MG63 (cell line): Measurements from ENCODE around the gene KCNJ14. TPM values are rescaled to one million over a fixed set of nuclear protein-coding genes. Genes with fewer than 3 reads are reported as not detected.
A peak's percentile ranks its signal among the peaks of the same experiment; 100 is the strongest.
"Not testable (repeated sequence)": the region's sequence is repeated elsewhere in the genome, so short reads cannot be mapped to it uniquely, and the experiment has no call there.

Source experiments
- DNase-seq: peaks from one replicate; pipeline ENCODE4 v3.0.0-alpha.2; 2020
- H3K27me3 ChIP-seq: fragments of 250-450 bp; sonication (Bioruptor Pico); 2 replicates; pipeline ENCODE4 v1.5.1; 2020; ENCODE audit warnings: mild to moderate bottlenecking, moderate library complexity
- H3K36me3 ChIP-seq: fragments of 250-450 bp; sonication (Bioruptor Pico); 2 replicates; pipeline ENCODE4 v1.5.1; 2020; ENCODE audit warnings: mild to moderate bottlenecking, moderate library complexity
- H3K4me3 ChIP-seq: fragments of 250-450 bp; sonication (Bioruptor Pico); 2 replicates; pipeline ENCODE4 v1.5.1; 2020; ENCODE audit warnings: mild to moderate bottlenecking, moderate library complexity
- H3K9me3 ChIP-seq: fragments of 250-450 bp; sonication (Bioruptor Pico); 2 replicates; pipeline ENCODE4 v1.5.1; 2020; ENCODE audit warnings: mild to moderate bottlenecking, moderate library complexity
- total RNA-seq: library from RNA; depleted of rRNA; stranded (reverse); fragments of >200 nt; shearing (Covaris generic); gene quantifications from 2 replicates; pipeline ENCODE4 v1.2.3, GENCODE V29; 2014; ENCODE audit warnings: low replicate concordance

KCNJ14 gene
- total RNA-seq, 1 experiment from 2014 or later, result 0.43 TPM

DNA sequence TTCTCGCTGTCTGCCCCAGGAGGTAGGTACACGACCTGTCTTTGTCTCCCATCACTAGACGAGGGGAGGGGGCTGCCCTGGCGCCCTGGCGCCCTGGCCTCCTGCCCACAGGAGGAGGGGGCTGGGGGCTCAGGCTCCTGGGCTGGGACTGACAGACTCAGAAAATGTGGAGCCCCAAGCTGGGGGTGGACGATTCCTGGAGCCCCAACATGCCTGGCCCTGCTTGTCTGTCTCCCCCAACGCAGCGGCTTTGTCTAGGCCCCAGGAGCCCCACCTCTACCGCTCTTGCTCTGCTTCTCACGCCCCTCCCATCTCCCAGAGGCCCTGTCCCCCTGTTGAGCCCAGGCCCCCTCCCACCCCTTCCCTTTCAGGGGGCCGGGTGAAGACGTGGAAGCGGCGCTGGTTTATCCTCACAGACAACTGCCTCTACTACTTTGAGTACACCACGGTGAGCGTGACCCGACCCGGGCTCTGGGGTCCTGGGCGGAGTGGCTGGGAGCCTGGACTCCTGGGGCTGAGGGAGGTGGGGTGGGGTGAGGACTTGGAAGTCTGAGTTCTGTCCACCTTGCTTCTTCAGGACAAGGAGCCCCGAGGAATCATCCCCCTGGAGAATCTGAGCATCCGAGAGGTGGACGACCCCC, 22.4 kb downstream of the KCNJ14 start:
- H3K4me3 ChIP-seq, result no peak overlapping the region
- H3K27me3 ChIP-seq, result no peaks in the 10 kb centered on the region
- no peak for DNase-seq
- no peaks in the 10 kb centered on the region for H3K9me3 ChIP-seq
- peaks cover 79% of the 10 kb centered on the region for H3K36me3 ChIP-seq

DNA sequence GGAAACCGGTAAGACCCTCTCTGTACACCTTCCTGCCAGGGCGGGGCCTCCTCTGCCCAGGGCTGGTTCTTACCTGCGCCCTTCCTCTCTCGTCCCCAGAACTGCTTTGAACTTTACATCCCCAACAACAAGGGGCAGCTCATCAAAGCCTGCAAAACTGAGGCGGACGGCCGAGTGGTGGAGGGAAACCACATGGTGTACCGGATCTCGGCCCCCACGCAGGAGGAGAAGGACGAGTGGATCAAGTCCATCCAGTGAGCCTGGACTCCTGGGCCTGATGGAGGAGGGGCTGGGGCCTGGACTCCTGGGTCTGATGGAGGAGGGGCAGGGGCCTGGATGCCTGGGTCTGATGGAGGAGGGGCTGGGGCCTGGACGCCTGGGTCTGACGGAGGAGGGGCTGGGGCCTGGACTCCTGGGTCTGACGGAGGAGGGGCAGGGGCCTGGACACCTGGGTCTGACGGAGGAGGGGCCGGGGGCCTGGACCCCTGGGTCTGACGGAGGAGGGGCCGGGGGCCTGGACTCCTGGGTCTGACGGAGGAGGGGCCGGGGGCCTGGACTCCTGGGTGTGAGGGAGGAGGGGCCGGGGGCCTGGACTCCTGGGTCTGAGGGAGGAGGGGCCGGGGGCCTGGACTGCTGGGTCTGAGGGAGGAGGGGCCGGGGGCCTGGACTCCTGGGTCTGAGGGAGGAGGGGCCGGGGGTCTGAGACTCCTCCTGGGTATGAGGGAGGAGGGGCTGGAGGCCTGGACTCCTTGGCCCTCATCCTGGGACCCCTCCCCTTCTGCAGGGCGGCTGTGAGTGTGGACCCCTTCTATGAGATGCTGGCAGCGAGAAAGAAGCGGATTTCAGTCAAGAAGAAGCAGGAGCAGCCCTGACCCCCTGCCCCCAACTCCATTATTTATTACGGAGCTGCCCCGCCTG, 23.2 kb downstream of the KCNJ14 start:
- DNase-seq, result no peak
- no peaks in the 10 kb centered on the region for H3K27me3 ChIP-seq
- H3K4me3 ChIP-seq, result no peak overlapping the region
- peaks cover 71% of the 10 kb centered on the region for H3K36me3 ChIP-seq
- H3K9me3 ChIP-seq, result no peaks in the 10 kb centered on the region

DNA sequence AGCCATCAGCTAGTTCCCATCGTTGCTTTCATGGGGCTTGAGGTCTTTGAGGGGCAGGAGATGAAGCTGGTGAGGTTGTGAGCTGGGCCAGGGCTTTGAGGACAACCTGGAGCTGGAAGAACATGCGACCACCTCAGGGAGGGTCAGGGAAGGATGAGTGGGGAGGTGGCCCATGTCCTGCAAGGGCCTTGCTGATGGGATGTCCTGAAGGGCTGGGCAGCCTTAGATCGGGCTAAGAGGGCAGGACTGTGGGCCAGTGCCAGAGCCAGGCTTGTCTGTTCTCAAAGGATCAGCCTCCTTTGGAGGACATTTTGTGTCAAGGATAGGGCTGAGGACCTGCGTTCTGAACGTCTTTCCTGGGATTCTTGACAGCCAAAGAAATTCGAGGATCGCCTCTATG, 24.3 kb downstream of the KCNJ14 start:
- Histone ChIP-seq H3K4me3 (no peak overlapping the region), H3K36me3 (peaks cover 60% of the 10 kb centered on the region), H3K9me3 (no peaks in the 10 kb centered on the region), H3K27me3 (no peaks in the 10 kb centered on the region)
- DNase-seq, result no peak

DNA sequence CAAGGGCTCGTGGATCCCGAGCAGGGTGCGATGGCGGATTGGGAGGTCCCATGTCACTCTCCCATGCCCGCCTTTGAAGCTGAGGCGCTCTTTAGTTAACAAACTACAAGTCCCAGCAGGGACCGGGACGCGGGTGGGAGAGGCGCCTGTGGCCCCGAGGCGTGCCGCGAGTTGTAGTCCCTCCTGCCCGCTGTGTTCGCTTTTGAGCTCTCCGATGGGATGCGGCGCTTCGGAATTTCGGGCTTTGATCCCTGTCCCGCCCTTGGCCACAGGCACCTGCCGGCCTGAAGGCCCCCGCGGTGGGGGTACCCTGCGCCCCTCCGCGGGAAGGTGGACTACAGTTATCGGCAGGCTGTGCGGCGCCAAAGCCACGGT, 24.8 kb downstream of the KCNJ14 start:
- DNase-seq, result no peak
- no peaks in the 10 kb centered on the region for H3K9me3 ChIP-seq
- no peak overlapping the region for H3K4me3 ChIP-seq
- peaks cover 55% of the 10 kb centered on the region for H3K36me3 ChIP-seq
- no peaks in the 10 kb centered on the region for H3K27me3 ChIP-seq

DNA sequence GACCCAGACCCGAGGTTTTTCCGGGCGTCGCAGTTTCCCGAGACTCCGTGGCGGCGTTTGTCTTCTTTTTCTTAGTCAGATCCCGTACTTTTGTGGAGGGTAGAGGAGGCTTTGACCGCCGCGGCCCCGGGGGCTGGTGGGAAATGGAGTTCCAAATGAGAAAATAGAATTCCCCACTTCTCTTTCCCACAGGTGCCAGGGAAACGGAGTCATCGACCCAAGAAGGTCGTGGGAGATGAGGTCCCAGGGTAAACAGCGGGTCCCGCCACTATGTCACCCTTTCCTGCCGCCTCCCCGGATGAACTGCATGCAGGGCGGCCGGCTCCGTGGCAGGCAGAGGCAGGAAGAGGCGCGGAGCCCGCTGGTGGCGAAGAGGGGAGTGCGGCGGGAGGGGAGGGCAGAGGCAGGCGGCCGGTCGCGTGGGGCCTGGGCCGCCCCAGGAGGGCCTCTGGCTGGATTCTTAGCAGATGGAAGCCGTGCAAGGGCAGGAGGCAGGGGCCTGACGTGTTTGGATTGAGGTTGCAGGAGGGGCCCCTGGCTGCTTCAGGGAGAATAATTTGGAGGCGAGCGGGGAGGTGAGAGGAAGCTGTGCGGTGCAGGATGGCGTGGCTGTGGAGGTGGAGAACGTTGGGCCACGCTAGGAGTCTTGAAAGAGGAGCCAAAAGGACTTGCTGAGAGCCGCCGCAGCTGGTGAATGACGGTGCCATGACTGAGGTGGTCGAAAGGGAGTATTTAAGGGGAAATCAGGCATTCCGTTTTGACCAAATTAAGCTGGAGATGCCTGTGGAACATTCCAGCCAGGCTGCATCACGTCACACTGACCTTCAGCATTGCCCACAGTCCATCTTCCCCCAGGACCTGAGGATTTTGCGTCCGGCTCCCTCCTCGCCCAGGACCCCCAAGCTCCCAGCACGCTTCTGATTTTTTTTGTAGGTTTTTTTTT, 25.5 kb downstream of the KCNJ14 start:
- Histone ChIP-seq H3K36me3 (peaks cover 49% of the 10 kb centered on the region), H3K9me3 (no peaks in the 10 kb centered on the region), H3K27me3 (no peaks in the 10 kb centered on the region), H3K4me3 (no peak overlapping the region)
- no peak for DNase-seq

DNA sequence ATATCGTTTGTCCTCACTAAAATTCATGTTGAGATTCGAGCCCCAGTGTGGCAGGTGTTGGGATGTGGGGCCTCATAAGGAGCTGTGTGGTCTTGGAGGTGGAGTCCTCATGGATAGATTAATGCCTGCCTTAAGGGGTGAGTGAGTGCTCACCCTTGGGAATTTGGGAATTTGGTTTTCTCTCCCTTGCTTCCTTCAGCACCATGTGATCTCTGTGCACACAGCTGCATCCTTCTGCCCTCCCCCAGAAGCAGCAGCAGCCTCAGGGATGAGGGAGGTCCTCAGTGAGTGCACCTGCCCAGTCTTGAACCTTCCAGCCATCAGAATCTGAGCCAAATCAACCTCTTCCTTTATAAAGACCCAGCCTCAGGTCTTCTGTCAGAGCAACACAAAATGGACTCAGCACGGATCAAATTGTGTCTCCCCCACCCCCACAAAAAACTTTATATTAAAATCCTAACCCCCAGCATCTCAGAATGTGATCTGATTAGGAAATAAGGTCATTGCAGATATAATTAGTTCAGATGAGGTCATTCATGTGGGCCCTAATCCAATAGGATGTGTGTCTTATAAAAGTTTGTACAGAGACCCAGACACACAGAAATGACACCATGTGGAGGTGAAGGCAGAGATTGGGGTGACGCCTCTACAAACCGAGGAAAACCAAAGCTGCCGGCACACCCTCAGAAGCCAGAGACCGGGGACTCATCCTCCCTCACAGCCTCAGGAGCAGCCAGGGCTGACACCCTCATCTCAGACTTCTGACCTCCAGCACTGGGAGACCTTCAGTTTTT, 26.7 kb downstream of the KCNJ14 start:
- no peak overlapping the region for H3K4me3 ChIP-seq
- H3K36me3 ChIP-seq, result peaks cover 36% of the 10 kb centered on the region
- DNase-seq, result no peak
- no peaks in the 10 kb centered on the region for H3K9me3 ChIP-seq
- no peaks in the 10 kb centered on the region for H3K27me3 ChIP-seq

DNA sequence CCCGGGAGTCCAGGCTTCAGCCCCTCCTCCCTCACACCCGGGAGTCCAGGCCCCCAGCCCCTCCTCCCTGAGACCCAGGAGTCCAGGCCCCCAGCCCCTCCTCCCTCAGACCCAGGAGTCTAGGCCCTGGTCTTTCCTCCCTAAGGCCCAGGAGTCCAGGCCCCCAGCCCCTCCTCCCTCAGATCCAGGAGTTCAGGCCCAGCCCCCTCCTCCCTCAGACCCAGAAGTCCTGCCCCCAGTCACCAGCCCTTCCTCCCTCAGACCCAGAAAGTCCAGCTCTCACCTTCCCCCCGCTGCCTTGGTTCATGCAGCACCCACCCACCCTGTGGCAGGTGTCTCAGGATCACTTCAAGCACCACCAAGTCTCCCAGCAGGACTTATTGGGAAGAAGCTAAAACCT, 27.9 kb downstream of the KCNJ14 start:
- DNase-seq, result no peak
- no peaks in the 10 kb centered on the region for H3K27me3 ChIP-seq
- H3K9me3 ChIP-seq, result no peaks in the 10 kb centered on the region
- H3K36me3 ChIP-seq, result peaks cover 25% of the 10 kb centered on the region
- no peak overlapping the region for H3K4me3 ChIP-seq

DNA sequence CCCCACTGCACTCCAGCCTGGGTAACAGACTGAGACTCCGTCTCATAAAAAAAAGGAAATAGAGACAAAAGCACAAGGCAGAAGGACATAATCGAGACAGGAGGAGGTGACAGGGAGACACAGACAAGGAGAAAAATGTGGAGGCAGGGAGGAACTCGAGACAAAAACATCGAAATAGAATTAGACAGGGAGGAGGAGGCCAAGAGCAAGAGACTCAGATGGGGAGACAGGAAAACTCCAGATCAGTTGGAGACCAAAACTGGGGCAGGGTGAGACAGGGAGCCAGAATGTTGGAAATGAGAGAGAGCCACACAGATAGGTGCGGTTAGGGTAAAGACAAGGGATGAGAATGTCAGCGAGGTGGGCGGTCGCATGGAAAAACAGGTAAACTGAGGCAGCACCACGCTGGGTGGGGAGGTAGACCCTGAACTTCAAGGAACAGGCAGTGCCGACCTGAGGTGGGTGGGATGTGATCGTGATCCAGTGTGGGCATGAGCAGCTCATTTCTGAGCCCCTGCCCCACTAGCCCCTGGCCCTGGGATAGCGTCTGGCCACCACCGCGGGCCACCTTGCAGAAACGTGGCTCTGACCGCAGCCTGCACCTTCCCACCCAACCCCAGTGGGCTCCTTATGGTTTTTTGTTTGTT, 29.0 kb downstream of the KCNJ14 start:
- no peaks in the 10 kb centered on the region for H3K9me3 ChIP-seq
- DNase-seq, result no peak
- no peak overlapping the region for H3K4me3 ChIP-seq
- peaks cover 20% of the 10 kb centered on the region for H3K36me3 ChIP-seq
- H3K27me3 ChIP-seq, result no peaks in the 10 kb centered on the region

DNA sequence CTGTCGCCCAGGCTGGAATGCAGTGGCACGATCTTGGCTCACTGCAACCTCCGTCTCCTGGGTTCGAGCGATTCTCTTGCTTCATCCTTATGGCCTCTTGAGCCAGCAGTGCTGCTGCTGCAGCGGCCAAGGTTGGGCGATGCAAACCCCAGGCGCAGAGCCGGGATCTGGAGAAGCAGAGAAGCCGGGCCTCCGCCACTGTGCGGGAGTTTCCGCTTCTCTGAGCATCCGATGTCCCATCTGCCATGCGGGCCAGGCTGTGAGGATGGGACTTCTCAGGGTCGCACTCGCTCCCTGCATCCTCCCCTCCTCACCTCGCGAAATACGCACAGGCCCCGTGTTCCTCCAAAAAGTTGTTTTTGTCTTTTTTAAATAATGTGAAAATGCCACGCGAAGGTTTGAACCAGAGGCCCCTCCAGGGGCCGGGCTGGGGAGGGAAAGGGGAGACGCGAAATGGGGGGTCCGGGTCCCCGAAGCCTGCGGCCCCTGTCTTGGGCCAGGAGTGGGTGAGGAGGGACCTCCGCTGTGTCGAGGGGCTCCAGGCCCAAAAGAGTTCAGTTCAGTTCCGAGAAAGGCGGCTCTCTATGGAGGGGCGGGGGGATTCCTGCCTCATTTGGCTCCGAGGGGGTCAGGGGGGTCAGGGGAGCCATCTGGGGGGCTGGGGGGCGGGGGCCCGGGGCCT, 29.7 kb downstream of the KCNJ14 start:
- H3K4me3 ChIP-seq, result no peak overlapping the region

DNA sequence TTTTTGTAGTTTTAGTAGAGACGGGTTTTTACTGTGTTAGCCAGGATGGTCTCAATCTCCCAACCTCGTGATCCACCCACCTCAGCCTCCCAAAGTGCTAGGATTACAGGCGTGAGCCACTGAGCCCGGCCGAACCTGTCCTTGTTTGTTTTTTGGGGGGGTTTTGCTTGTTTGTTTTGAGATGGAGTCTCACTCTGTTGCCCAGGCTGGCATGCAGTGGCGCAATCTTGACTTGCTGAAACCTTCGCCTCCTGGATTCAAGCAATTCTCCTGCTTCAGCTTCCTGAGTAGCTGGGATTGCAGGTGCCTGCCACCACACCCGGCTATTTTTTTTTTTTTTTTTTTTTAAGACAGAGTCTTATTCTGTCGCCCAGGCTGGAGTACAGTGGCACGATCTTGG, 31.3 kb downstream of the KCNJ14 start:
- H3K27me3 ChIP-seq, H3K4me3 ChIP-seq, DNase-seq, H3K36me3 ChIP-seq, H3K9me3 ChIP-seq: not testable (repeated sequence)

More for the DNA sequence above, 29.7 kb downstream of the KCNJ14 start:
- Histone ChIP-seq H3K9me3 (no peaks in the 10 kb centered on the region), H3K27me3 (no peaks in the 10 kb centered on the region), H3K36me3 (peaks cover 13% of the 10 kb centered on the region)
- no peak for DNase-seq

DNA sequence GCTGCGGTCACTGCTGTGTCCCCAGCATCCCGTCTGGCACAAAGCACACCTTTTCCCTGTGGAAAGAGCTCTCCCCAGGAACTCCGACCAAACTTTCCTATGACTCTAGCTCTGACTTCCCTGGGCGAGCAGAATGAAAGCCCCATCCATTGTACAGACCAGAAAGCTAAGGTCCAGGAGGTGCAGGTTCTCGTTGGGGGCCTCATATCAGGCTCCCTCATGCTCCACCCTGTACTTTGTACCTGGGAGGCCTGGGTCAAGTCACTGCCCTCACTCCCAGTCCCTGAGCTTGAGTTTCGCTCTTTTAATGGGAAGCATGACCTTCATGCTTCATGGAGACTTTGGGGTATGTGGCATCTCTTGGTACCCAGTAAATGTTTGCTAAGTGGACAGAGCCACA, 32.2 kb downstream of the KCNJ14 start:
- Histone ChIP-seq H3K27me3 (no peaks in the 10 kb centered on the region), H3K4me3 (no peak overlapping the region), H3K9me3 (no peaks in the 10 kb centered on the region), H3K36me3 (no peaks in the 10 kb centered on the region)
- DNase-seq, result no peak

DNA sequence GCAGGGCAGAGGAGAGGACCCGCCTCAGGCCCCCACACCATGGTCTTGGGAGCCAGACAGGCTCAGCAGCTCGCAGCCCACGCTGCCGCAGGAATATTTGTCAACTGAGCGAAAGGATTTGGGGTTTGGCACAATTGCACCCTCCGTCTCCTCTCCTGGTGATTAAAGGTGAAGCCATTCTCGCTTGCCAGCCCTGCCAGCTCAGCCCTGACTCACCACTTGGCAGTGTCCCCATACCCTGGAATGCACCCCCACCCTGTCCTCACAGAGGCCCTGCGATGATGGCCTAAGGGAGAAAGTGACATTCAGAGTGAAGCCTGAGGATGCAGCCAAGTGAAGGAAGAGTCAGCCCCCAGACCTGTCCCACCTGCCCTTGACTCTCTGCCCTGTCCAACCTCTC, 32.6 kb downstream of the KCNJ14 start:
- no peak overlapping the region for H3K4me3 ChIP-seq
- H3K27me3 ChIP-seq, result no peaks in the 10 kb centered on the region
- peak; percentile 94 for DNase-seq
- H3K9me3 ChIP-seq, result no peaks in the 10 kb centered on the region
- no peaks in the 10 kb centered on the region for H3K36me3 ChIP-seq

DNA sequence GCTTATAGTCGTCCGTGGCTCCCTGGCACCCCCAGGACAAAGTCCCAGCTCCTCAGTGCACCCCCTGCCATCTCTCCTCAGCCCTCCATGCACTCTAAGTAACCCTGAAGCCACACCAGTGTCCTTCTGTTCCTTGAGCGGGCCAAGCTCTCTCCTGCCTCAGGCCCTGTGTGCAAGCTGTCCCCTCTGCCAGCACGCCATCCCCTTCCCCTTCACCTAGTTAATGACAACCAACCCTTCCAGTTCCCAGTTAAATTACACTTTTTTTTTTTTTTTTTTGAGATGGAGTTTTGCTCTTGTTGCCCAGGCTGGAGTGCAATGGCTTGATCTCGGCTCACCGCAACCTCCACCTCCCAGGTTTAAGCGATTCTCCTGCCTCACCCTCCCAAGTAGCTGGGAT, 33.1 kb downstream of the KCNJ14 start:
- DNase-seq, H3K36me3 ChIP-seq, H3K9me3 ChIP-seq, H3K4me3 ChIP-seq, H3K27me3 ChIP-seq: not testable (repeated sequence)

DNA sequence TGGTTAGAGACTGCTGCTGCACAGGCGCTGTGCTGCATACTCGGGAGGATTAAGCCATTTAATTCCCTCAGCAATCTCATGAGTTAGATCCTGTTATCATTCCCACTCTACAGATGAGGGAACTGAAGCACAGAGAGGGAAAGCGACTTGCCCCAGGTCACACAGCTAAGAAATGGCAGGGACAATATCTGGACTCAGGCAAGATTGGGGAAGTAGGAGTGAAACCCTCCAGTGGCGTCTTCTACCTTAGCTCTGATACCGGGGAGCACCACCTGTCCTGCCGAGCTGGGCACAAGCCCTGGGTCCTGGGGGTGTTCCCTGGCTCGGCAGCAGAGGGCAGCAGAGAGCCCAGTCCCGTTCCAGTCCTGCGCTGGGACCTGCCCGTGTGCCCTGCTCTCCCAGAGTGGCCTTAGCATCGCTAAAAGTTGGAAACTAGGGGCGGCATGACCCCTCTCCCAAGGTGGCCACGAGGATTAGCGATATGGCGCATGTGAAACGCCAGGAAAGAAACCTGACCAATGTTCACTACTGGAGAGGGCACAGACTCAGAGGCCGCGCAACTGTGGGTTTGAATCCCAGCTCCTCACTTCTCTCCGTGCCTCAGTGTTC, 34.3 kb downstream of the KCNJ14 start:
- Histone ChIP-seq H3K4me3 (no peak overlapping the region), H3K36me3 (no peaks in the 10 kb centered on the region), H3K27me3 (no peaks in the 10 kb centered on the region), H3K9me3 (no peaks in the 10 kb centered on the region)
- DNase-seq, result peak; percentile 68
